ENCODE measurements around the gene EIF4E3.

DNA sequence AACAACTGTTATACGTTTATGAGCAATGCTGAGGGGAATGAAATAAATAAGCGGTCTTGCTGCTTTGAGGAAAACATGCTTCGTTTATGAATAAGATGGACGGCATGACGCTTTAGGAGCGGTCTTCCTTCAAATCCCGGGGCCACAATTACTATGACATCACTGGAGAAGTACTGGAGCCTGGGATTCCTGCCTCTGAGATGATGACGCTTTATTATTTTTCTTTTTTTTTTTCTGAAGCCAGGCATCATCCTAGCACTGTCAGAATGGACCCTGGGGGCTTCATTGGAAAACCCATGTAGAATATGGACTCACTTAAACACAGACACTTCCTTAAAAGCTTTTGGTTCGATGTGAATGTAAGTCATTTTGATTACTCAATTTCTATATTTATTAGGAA is 89.2 kb downstream of the EIF4E3 start:
- TF ChIP-seq ZNF224 (CRISPR knock-in tag; IDR thresholded peaks at IDR 0.05) = no peak
- TF ChIP-seq, protein P1, sequence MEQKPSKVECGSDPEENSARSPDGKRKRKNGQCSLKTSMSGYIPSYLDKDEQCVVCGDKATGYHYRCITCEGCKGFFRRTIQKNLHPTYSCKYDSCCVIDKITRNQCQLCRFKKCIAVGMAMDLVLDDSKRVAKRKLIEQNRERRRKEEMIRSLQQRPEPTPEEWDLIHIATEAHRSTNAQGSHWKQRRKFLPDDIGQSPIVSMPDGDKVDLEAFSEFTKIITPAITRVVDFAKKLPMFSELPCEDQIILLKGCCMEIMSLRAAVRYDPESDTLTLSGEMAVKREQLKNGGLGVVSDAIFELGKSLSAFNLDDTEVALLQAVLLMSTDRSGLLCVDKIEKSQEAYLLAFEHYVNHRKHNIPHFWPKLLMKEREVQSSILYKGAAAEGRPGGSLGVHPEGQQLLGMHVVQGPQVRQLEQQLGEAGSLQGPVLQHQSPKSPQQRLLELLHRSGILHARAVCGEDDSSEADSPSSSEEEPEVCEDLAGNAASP (CRISPR knock-in tag; IDR thresholded peaks at IDR 0.05; ENCODE audit: borderline replicate concordance) = no peak
- TF ChIP-seq ZNF616 (CRISPR knock-in tag; IDR thresholded peaks at IDR 0.05; ENCODE audit: low read depth) = no peak
- TF ChIP-seq RAD21 (CRISPR knock-in tag; IDR thresholded peaks at IDR 0.05) = no peak
- TF ChIP-seq ZNF10 (CRISPR knock-in tag; IDR thresholded peaks at IDR 0.05; ENCODE audit: borderline replicate concordance, low read depth) = no peak
- no peak for TF ChIP-seq ZNF362 (CRISPR knock-in tag; IDR thresholded peaks at IDR 0.05; ENCODE audit: borderline replicate concordance)
- no peak for TF ChIP-seq ZNF687 (CRISPR knock-in tag; IDR thresholded peaks at IDR 0.05)

Data from HepG2 (cell line).